Astrocyte (in vitro differentiated cells and primary cell): Measurements from ENCODE around the gene ACACA. TPM values are rescaled to one million over a fixed set of nuclear protein-coding genes. Genes with fewer than 3 reads are reported as not detected.

Source experiments
- DNase-seq: peaks from one replicate; pipeline ENCODE4 v3.0.0-alpha.2; 2010; ENCODE audit warnings: low read depth
- FAIRE-seq: peaks from 2 replicates; lab custom pipeline; 2011; peaks lifted over from hg19 to GRCh38; lab: Jason Lieb, UNC
- H2AFZ ChIP-seq: 2 replicates; pipeline ENCODE4 v1.6.0; 2012; ENCODE audit warnings: low read depth, low read length, inconsistent platforms
- H3K27ac ChIP-seq: 2 replicates; pipeline ENCODE4 v1.5.1; 2011; ENCODE audit warnings: low read depth, low read length, inconsistent platforms
- H3K27me3 ChIP-seq: 2 replicates; pipeline ENCODE4 v1.6.0; 2011; ENCODE audit warnings: low read length, inconsistent platforms; ENCODE audit not compliant: insufficient read depth
- H3K36me3 ChIP-seq: 2 replicates; pipeline ENCODE4 v1.5.1; 2011; ENCODE audit warnings: low read length, inconsistent platforms; ENCODE audit not compliant: insufficient read depth
- H3K4me1 ChIP-seq: 2 replicates; pipeline ENCODE4 v1.5.1; 2011; ENCODE audit warnings: low read length, inconsistent platforms; ENCODE audit not compliant: insufficient read depth
- H3K4me2 ChIP-seq: 2 replicates; pipeline ENCODE4 v1.6.0; 2012; ENCODE audit warnings: low read length, inconsistent platforms
- H3K4me3 ChIP-seq: 2 replicates; pipeline ENCODE4 v1.5.1; 2011; ENCODE audit warnings: low read depth, mild to moderate bottlenecking, low read length, inconsistent platforms; ENCODE audit not compliant: insufficient read depth
- H3K79me2 ChIP-seq: 2 replicates; pipeline ENCODE4 v1.6.0; 2012; ENCODE audit warnings: mild to moderate bottlenecking, low read length, inconsistent platforms; ENCODE audit not compliant: insufficient read depth
- H3K9ac ChIP-seq: 2 replicates; pipeline ENCODE4 v1.6.0; 2012; ENCODE audit warnings: mild to moderate bottlenecking, low read length, inconsistent platforms
- H3K9me3 ChIP-seq: 2 replicates; pipeline ENCODE4 v1.5.1; 2012; ENCODE audit warnings: low read depth, mild to moderate bottlenecking, low read length, inconsistent platforms; ENCODE audit not compliant: insufficient read depth
- H4K20me1 ChIP-seq: 2 replicates; pipeline ENCODE4 v1.6.0; 2012; ENCODE audit warnings: low read length, inconsistent platforms; ENCODE audit not compliant: insufficient read depth
- H3K27ac Mint-ChIP-seq: one replicate; pipeline ENCODE4 v1.8.0; 2021; ENCODE audit warnings: mild to moderate bottlenecking, mixed read lengths; ENCODE audit not compliant: unreplicated experiment
- H3K27me3 Mint-ChIP-seq: one replicate; pipeline ENCODE4 v1.8.0; 2021; ENCODE audit warnings: low read depth, mixed read lengths; ENCODE audit not compliant: unreplicated experiment
- H3K36me3 Mint-ChIP-seq: one replicate; pipeline ENCODE4 v1.8.0; 2021; ENCODE audit warnings: low read depth, mixed read lengths; ENCODE audit not compliant: unreplicated experiment
- H3K4me1 Mint-ChIP-seq: one replicate; pipeline ENCODE4 v1.8.0; 2021; ENCODE audit warnings: low read depth, mixed read lengths; ENCODE audit not compliant: unreplicated experiment
- H3K4me3 Mint-ChIP-seq: one replicate; pipeline ENCODE4 v1.8.0; 2021; ENCODE audit warnings: mild to moderate bottlenecking, moderate library complexity, mixed read lengths; ENCODE audit not compliant: unreplicated experiment
- H3K9me3 Mint-ChIP-seq: one replicate; pipeline ENCODE4 v1.8.0; 2021; ENCODE audit warnings: mild to moderate bottlenecking, mixed read lengths; ENCODE audit not compliant: unreplicated experiment
- CTCF ChIP-seq: IDR thresholded peaks from 2 replicates; pipeline ENCODE4 v1.5.1; 2011; ENCODE audit warnings: low read depth, mild to moderate bottlenecking, inconsistent platforms, low read length, moderate library complexity; ENCODE audit not compliant: insufficient read depth
- EZH2 ChIP-seq: IDR thresholded peaks from 2 replicates; pipeline ENCODE4 v1.6.1; 2012; ENCODE audit warnings: mild to moderate bottlenecking, low read length, inconsistent platforms; ENCODE audit not compliant: insufficient read depth
- total RNA-seq: library from RNA; stranded (reverse); gene quantifications from 2 replicates; pipeline ENCODE4 v1.2.1, GENCODE V29; 2021

Gene ACACA
- total RNA-seq, 1 donor from 2014 or later: 88.3 TPM

DNA sequence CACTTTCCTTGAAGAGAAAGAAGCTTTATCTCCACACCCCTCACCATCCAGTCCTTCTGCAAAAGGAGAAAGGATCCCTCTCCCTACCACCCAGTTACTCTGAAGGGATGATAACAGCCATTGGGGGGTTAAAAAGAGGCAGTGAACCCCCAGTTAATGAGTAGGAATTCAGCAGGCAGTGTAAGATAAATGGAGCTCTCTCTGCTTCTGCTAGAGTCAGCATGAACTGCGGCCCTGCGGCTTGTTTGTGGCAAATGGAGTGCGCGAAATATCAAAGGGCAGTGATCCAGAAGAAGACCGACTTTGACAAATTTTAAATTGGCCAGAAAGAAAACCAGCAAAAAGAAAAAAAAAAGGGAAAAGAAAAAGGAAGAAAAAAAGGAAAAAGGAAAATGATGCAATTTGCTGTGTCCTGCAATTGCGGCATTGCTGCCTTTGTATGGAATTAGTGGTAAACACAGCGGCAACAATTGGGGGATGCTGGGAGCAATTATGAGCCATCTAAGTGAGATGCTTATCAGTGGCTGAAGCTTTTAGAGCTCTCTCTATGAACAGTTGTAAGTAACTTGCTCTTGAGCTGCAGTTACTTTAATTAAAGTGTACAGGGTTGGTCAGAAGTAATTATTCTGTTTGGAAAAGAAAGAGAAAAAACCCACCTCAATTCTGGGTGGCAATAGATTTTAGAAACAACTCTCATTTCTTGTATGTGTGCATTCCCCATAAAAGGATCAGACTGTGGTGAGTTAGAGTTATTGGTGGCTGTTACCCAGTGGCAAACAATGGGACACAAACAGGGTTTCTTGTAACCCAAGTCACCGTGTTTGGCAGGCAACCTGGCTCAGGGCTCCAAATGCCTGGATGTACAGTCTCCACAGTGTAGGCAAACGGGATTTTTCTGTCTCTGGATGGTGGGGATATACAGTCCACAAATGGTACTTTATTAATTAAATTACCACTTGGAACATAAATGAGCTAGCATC is 296.6 kb downstream of the ACACA start:
- H3K9me3 Mint-ChIP-seq: no peaks in the 10 kb centered on the region
- peaks cover 24% of the 10 kb centered on the region for H3K36me3 ChIP-seq
- no peak overlapping the region for H3K4me3 ChIP-seq
- no peak overlapping the region for H3K9ac ChIP-seq
- peaks cover 10% of the 10 kb centered on the region for H4K20me1 ChIP-seq
- no peak overlapping the region for H3K27ac ChIP-seq
- H2AFZ ChIP-seq: no peak overlapping the region
- no peaks in the 10 kb centered on the region for H3K4me1 ChIP-seq
- no peaks in the 10 kb centered on the region for H3K4me1 Mint-ChIP-seq
- FAIRE-seq (no peak), DNase-seq (no peak)
- no peaks in the 10 kb centered on the region for H3K27me3 ChIP-seq
- peaks cover 20% of the 10 kb centered on the region for H3K36me3 Mint-ChIP-seq
- TF ChIP-seq CTCF (no peak), EZH2 (no peak)
- H3K27ac Mint-ChIP-seq: no peak overlapping the region
- H3K4me3 Mint-ChIP-seq: no peak overlapping the region
- no peak overlapping the region for H3K4me2 ChIP-seq
- H3K9me3 ChIP-seq: no peaks in the 10 kb centered on the region
- H3K79me2 ChIP-seq: no peaks in the 10 kb centered on the region
- no peaks in the 10 kb centered on the region for H3K27me3 Mint-ChIP-seq

DNA sequence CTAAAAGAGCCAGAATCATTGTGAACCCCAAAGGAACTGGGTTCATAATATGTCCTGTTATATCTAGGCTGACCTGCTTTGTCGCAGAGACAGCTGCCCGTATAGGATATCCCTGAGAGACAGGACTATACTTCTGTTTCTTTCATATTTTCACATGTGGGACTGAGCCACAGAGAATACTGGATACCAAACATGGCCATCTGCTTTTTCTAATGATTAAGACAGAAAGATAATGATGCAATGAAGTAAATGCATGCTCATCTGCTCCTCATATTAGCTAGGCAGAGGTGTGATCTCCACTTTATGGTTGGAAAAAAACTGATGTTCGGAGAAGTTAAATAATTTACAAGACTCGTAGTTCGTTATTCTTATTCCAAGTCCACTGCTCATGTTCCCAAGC is 297.5 kb downstream of the ACACA start:
- no peaks in the 10 kb centered on the region for H3K27me3 Mint-ChIP-seq
- H2AFZ ChIP-seq: no peak overlapping the region
- no peaks in the 10 kb centered on the region for H3K9me3 ChIP-seq
- H3K4me1 ChIP-seq: no peaks in the 10 kb centered on the region
- no peaks in the 10 kb centered on the region for H3K9me3 Mint-ChIP-seq
- H4K20me1 ChIP-seq: peaks cover 10% of the 10 kb centered on the region
- no peak overlapping the region for H3K4me3 Mint-ChIP-seq
- no peaks in the 10 kb centered on the region for H3K27me3 ChIP-seq
- DNase-seq (no peak), FAIRE-seq (no peak)
- H3K36me3 ChIP-seq: peaks cover 28% of the 10 kb centered on the region
- no peak overlapping the region for H3K27ac ChIP-seq
- peaks cover 20% of the 10 kb centered on the region for H3K36me3 Mint-ChIP-seq
- H3K9ac ChIP-seq: no peak overlapping the region
- no peak overlapping the region for H3K4me3 ChIP-seq
- H3K4me2 ChIP-seq: no peak overlapping the region
- H3K79me2 ChIP-seq: no peaks in the 10 kb centered on the region
- TF ChIP-seq EZH2: no peak
- no peak for TF ChIP-seq CTCF
- H3K4me1 Mint-ChIP-seq: no peaks in the 10 kb centered on the region
- H3K27ac Mint-ChIP-seq: no peak overlapping the region
